ENCODE measurements around the gene CELF3. TPM values are rescaled to one million over a fixed set of nuclear protein-coding genes. Genes with fewer than 3 reads are reported as not detected.

The CELF3 gene
- total and polyA plus RNA-seq, 2 experiments from 2014 or later, result not detected

DNA sequence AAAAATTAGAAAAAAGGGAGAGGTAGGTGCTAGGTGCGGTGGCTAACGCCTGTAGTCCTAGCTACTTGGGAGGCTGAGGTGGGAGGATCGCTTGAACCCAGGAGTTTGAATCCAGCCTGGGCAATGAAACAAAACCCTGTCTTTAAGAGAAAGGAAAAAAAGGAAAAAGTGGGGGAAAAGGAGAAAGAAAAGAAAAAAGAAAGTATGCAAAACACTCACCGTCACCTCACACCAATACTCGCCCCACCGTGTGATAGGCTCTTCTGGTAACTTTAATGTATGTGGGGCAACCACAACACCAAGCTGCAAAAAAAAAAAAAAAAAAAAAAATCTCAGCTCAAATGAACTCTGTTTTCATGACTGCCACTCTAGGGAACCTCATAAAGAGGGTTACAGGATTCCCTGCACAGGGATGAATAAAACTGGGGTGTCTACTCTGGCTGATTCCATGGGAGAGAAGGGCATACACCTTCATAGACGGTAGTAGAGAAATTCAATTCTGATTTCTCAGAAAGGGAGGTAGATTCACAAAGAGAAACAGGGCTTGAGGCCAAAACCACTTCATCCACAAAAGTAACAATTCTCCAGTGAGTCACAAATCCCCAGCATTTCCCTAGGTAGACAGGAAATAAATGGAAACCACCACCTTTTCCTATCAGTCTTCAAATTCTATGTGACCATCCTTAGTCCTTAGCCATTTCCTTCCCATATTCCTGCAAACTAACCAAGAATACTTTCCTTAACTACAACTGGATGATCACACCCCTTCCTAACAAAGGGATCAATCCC is 44.2 kb upstream of the CELF3 start:
- Histone ChIP-seq H3K27me3 (replicated peaks; ENCODE audit: insufficient read depth) (no peaks in the 10 kb centered on the region), H4K20me1 (ENCODE audit: insufficient read depth) (no peaks in the 10 kb centered on the region), H2AFZ (no peak overlapping the region), H3K4me3 (no peak overlapping the region), H3K79me2 (ENCODE audit: insufficient read depth) (peaks cover 18% of the 10 kb centered on the region), H3F3A (ENCODE audit: insufficient read depth) (peaks cover 25% of the 10 kb centered on the region), H3K4me1 (ENCODE audit: insufficient read depth) (peaks cover 20% of the 10 kb centered on the region), H3K9me2 (ENCODE audit: insufficient read depth) (no peaks in the 10 kb centered on the region), H3K36me3 (ENCODE audit: low read depth) (peaks cover 10% of the 10 kb centered on the region; the same call in 1 of the 2 replicates), H3K27ac (no peak overlapping the region), H3K4me2 (ENCODE audit: unreplicated experiment) (no peak overlapping the region), H3K9me3 (ENCODE audit: low read depth) (no peaks in the 10 kb centered on the region), H3K9ac (no peak overlapping the region)
- 97 to 99% methylated on average over 6 to 7 of the region's 7 CpGs for WGBS, 2 experiments (ENCODE audit: low coverage in 1 of 2, low lambda C conversion rate in 2 of 2, missing lambda C conversion rate in 2 of 2)
- DNase-seq, result no peak
- TF ChIP-seq EZH2 (IDR thresholded peaks at IDR 0.05; ENCODE audit: insufficient read depth, poor library complexity, severe bottlenecking) (no peak), EZH2phosphoT487 (IDR thresholded peaks at IDR 0.05; ENCODE audit: insufficient read depth, low read depth) (no peak)
- in situ Hi-C loops (cut with MboI), result no loop called here

DNA sequence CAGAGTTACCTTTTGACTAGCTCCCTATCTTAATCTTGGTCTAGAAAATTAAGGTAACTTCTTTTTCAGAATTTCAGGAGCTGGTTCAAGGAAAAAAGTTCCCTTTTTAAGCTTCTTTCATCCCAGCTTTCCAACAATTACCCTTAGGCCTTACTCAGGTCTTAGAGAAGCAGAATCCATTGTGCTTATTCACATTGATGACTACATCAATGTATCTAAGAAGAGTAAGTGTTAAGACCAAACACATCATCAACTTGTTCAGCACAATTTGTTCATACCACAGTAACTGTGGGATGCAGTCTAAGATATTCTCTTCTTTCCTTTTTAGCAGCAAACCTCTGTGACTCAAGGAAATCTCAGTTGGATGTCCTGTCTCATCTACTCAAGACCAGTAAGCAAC is 42.6 kb upstream of the CELF3 start:
- no peak overlapping the region for H3K27ac ChIP-seq
- in situ Hi-C loops (cut with MboI), result no loop called here
- no peak overlapping the region for H3K4me3 ChIP-seq
- no peak overlapping the region for H3K4me2 ChIP-seq (ENCODE audit: unreplicated experiment)
- peaks cover 25% of the 10 kb centered on the region for H3F3A ChIP-seq (ENCODE audit: insufficient read depth)
- H3K79me2 ChIP-seq (ENCODE audit: insufficient read depth), result peaks cover 11% of the 10 kb centered on the region
- no peaks in the 10 kb centered on the region for H3K27me3 ChIP-seq (replicated peaks; ENCODE audit: insufficient read depth)
- H3K4me1 ChIP-seq (ENCODE audit: insufficient read depth), result peaks cover 17% of the 10 kb centered on the region
- no peak overlapping the region for H3K9ac ChIP-seq
- no peaks in the 10 kb centered on the region for H4K20me1 ChIP-seq (ENCODE audit: insufficient read depth)
- peak; percentile 56 for DNase-seq
- H2AFZ ChIP-seq, result no peak overlapping the region
- H3K9me2 ChIP-seq (ENCODE audit: insufficient read depth), result no peaks in the 10 kb centered on the region
- no peaks in the 10 kb centered on the region for H3K9me3 ChIP-seq (ENCODE audit: low read depth)
- TF ChIP-seq EZH2phosphoT487 (IDR thresholded peaks at IDR 0.05; ENCODE audit: insufficient read depth, low read depth) (no peak), EZH2 (IDR thresholded peaks at IDR 0.05; ENCODE audit: insufficient read depth, poor library complexity, severe bottlenecking) (no peak)
- H3K36me3 ChIP-seq (ENCODE audit: low read depth), result peaks cover 10% of the 10 kb centered on the region; the same call in 1 of the 2 replicates

DNA sequence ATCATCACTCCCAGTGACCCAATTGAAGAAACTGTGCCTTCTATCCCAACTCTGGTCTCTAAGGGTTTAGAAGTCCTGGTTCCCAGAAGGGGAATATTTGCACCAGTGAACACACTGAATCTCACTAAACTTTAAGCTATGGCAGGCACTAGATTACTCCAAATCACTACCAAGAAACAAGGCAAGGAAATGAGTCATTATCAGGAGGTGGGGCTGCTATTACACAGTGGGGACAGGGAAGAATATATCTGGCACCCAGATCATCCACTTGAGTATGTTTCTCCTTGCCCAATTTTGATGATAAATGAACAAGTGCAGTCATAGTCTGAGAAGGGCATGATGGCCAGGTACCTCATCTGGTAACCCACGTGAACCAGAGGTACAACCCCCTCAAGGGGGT is 39.7 kb upstream of the CELF3 start:
- no peak for TF ChIP-seq EZH2phosphoT487 (IDR thresholded peaks at IDR 0.05; ENCODE audit: insufficient read depth, low read depth)
- no peak for TF ChIP-seq EZH2 (IDR thresholded peaks at IDR 0.05; ENCODE audit: insufficient read depth, poor library complexity, severe bottlenecking)
- 27 to 33% methylated on average over 1 of the region's 1 CpG for WGBS, 2 experiments (ENCODE audit: low coverage in 1 of 2, low lambda C conversion rate in 2 of 2, missing lambda C conversion rate in 2 of 2)

DNA sequence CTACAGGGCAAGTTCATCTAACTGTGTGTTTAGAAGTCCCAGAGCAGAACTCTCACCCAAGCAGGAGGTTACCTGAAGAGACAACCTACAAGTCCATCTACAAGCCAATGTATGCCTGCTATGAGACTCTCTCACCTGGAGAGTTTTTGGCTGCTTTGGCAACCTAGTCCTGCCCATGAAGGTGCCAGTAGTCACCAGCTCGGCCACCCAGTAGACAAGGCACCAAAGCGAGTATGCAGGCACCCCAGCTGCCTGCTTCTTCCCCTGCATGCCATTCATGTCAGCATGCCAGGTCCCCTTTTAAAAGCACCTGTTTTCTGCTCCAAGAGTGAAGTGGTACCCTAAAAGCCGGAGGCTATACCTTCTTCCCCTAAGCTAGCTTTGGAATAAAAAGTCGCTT is 24.9 kb upstream of the CELF3 start:
- no peaks in the 10 kb centered on the region for H3K9me3 ChIP-seq (ENCODE audit: low read depth)
- H3K4me2 ChIP-seq (ENCODE audit: unreplicated experiment), result no peak overlapping the region
- H2AFZ ChIP-seq, result no peak overlapping the region
- no peaks in the 10 kb centered on the region for H3K9me2 ChIP-seq (ENCODE audit: insufficient read depth)
- H4K20me1 ChIP-seq (ENCODE audit: insufficient read depth), result no peaks in the 10 kb centered on the region
- no peak overlapping the region for H3K27ac ChIP-seq
- peaks cover 36% of the 10 kb centered on the region for H3K27me3 ChIP-seq (replicated peaks; ENCODE audit: insufficient read depth)
- H3K4me3 ChIP-seq, result no peak overlapping the region
- DNase-seq, result no peak
- H3K4me1 ChIP-seq (ENCODE audit: insufficient read depth), result no peaks in the 10 kb centered on the region
- H3K36me3 ChIP-seq (ENCODE audit: low read depth), result no peaks in the 10 kb centered on the region
- WGBS, 2 experiments (ENCODE audit: low coverage in 1 of 2, low lambda C conversion rate in 2 of 2, missing lambda C conversion rate in 2 of 2), result 59 to 70% methylated on average over 4 of the region's 4 CpGs
- TF ChIP-seq EZH2 (IDR thresholded peaks at IDR 0.05; ENCODE audit: insufficient read depth, poor library complexity, severe bottlenecking) (no peak), EZH2phosphoT487 (IDR thresholded peaks at IDR 0.05; ENCODE audit: insufficient read depth, low read depth) (no peak)
- no peak overlapping the region for H3K9ac ChIP-seq
- in situ Hi-C loops (cut with MboI), result no loop called here
- no peaks in the 10 kb centered on the region for H3F3A ChIP-seq (ENCODE audit: insufficient read depth)
- H3K79me2 ChIP-seq (ENCODE audit: insufficient read depth), result no peaks in the 10 kb centered on the region

More for the DNA sequence above, 39.7 kb upstream of the CELF3 start:
- H3F3A ChIP-seq (ENCODE audit: insufficient read depth), result peaks cover 12% of the 10 kb centered on the region
- no peak overlapping the region for H3K27ac ChIP-seq
- peaks cover 4% of the 10 kb centered on the region; the same call in 1 of the 2 replicates for H3K36me3 ChIP-seq (ENCODE audit: low read depth)
- no peaks in the 10 kb centered on the region for H3K79me2 ChIP-seq (ENCODE audit: insufficient read depth)
- no peaks in the 10 kb centered on the region for H3K27me3 ChIP-seq (replicated peaks; ENCODE audit: insufficient read depth)
- DNase-seq, result peak; percentile 56
- no peaks in the 10 kb centered on the region for H3K9me3 ChIP-seq (ENCODE audit: low read depth)
- no peak overlapping the region for H3K4me3 ChIP-seq
- H2AFZ ChIP-seq, result no peak overlapping the region
- H3K4me1 ChIP-seq (ENCODE audit: insufficient read depth), result peaks cover 5% of the 10 kb centered on the region; the same call in 1 of the 2 replicates
- H3K9me2 ChIP-seq (ENCODE audit: insufficient read depth), result no peaks in the 10 kb centered on the region
- no peak overlapping the region for H3K9ac ChIP-seq
- no peak overlapping the region for H3K4me2 ChIP-seq (ENCODE audit: unreplicated experiment)
- in situ Hi-C loops (cut with MboI), result no loop called here
- no peaks in the 10 kb centered on the region for H4K20me1 ChIP-seq (ENCODE audit: insufficient read depth)
